ENCODE measurements around the gene PDZD8.
"Not testable (repeated sequence)": the region's sequence is repeated elsewhere in the genome, so short reads cannot be mapped to it uniquely, and the experiment has no call there.

Gene PDZD8

GRCh38 chr10:117239051-117239450 is 136.2 kb downstream of the PDZD8 start:
- Histone ChIP-seq H4K20me1 (no peaks in the 10 kb centered on the region), H3K9ac (no peak overlapping the region), H3K4me2 (peak overlapping the region; percentile 66), H3K36me3 (no peaks in the 10 kb centered on the region), H3K9me3 (0 out of 2 replicates have a peak, but pooled peaks cover 12% of the 10 kb centered on the region), H3K4me3 (no peak overlapping the region), H3K27ac (peak overlapping the region; percentile 68; the same call in 1 of the 2 replicates), H3K27me3 (peaks cover 37% of the 10 kb centered on the region), H3K4me1 (peaks cover 36% of the 10 kb centered on the region)
- TF ChIP-seq Cebpa-rat (IDR thresholded peaks at IDR 0.05), result no peak

- Histone ChIP-seq H3K4me2 (peak overlapping the region; percentile 25), H3K27me3 (peaks cover 29% of the 10 kb centered on the region), H4K20me1 (no peaks in the 10 kb centered on the region), H3K4me3 (no peak overlapping the region), H3K9ac (no peak overlapping the region), H3K4me1 (peaks cover 36% of the 10 kb centered on the region), H3K27ac (no peak overlapping the region), H3K36me3 (no peaks in the 10 kb centered on the region), H3K9me3 (0 out of 2 replicates have a peak, but pooled peaks cover 12% of the 10 kb centered on the region)
- no peak for TF ChIP-seq Cebpa-rat (IDR thresholded peaks at IDR 0.05)
Measured at GRCh38 chr10:117237401-117237991, 137.7 kb downstream of the PDZD8 start.

- H3K4me1 ChIP-seq, H3K27me3 ChIP-seq: not testable (repeated sequence)
Measured at GRCh38 chr10:117230107-117230506, 145.1 kb downstream of the PDZD8 start.

GRCh38 chr10:117228210-117228609 is 147.0 kb downstream of the PDZD8 start:
- no peak overlapping the region for H3K4me2 ChIP-seq
- H3K9me3 ChIP-seq, result peaks cover 9% of the 10 kb centered on the region; the same call in 1 of the 2 replicates
- TF ChIP-seq Cebpa-rat (IDR thresholded peaks at IDR 0.05), result no peak
- H4K20me1 ChIP-seq, result no peaks in the 10 kb centered on the region
- no peak overlapping the region for H3K4me3 ChIP-seq
- no peak overlapping the region for H3K9ac ChIP-seq
- no peaks in the 10 kb centered on the region for H3K27me3 ChIP-seq
- H3K4me1 ChIP-seq, result no peaks in the 10 kb centered on the region
- no peak overlapping the region for H3K27ac ChIP-seq
- H3K36me3 ChIP-seq, result no peaks in the 10 kb centered on the region

More at GRCh38 chr10:117230107-117230506, 145.1 kb downstream of the PDZD8 start:
- H4K20me1 ChIP-seq, H3K4me3 ChIP-seq, H3K9ac ChIP-seq, H3K27ac ChIP-seq, H3K4me2 ChIP-seq, H3K36me3 ChIP-seq, H3K9me3 ChIP-seq: not testable (repeated sequence)

Data from BLaER1 (cell line).